ENCODE data around the gene TBC1D5. TPM values are rescaled to one million over a fixed set of nuclear protein-coding genes. Genes with fewer than 3 reads are reported as not detected.

Gene TBC1D5
- total RNA-seq, 1 donor from 2014 or later, result 67.1 TPM

GRCh38 chr3:17489139-17489538 lies 253.3 kb downstream of the TBC1D5 start:
- H3K27me3 ChIP-seq (ENCODE audit: control insufficient read depth, insufficient read depth, low read length), result no peaks in the 10 kb centered on the region
- no peak for FAIRE-seq
- peak; percentile 64 for DNase-seq (ENCODE audit: low read depth)
- no peaks in the 10 kb centered on the region for H3K36me3 ChIP-seq (ENCODE audit: control insufficient read depth, insufficient read depth, low read length)
- H3K4me3 ChIP-seq (ENCODE audit: low read depth, low read length), result no peak overlapping the region
- no peak for TF ChIP-seq CTCF (IDR thresholded peaks at IDR 0.05; ENCODE audit: insufficient read depth, low read length, severe bottlenecking)

GRCh38 chr3:17481116-17481515 lies 261.3 kb downstream of the TBC1D5 start:
- H3K27me3 ChIP-seq (ENCODE audit: control insufficient read depth, insufficient read depth, low read length), result no peaks in the 10 kb centered on the region
- FAIRE-seq, result no peak
- no peaks in the 10 kb centered on the region for H3K36me3 ChIP-seq (ENCODE audit: control insufficient read depth, insufficient read depth, low read length)
- H3K4me3 ChIP-seq (ENCODE audit: low read depth, low read length), result no peak overlapping the region
- no peak for TF ChIP-seq CTCF (IDR thresholded peaks at IDR 0.05; ENCODE audit: insufficient read depth, low read length, severe bottlenecking)
- DNase-seq (ENCODE audit: low read depth), result no peak

GRCh38 chr3:17479681-17480405 lies 262.6 kb downstream of the TBC1D5 start:
- DNase-seq (ENCODE audit: low read depth), result no peak
- Histone ChIP-seq H3K4me3 (ENCODE audit: low read depth, low read length) (no peak overlapping the region), H3K27me3 (ENCODE audit: control insufficient read depth, insufficient read depth, low read length) (no peaks in the 10 kb centered on the region), H3K36me3 (ENCODE audit: control insufficient read depth, insufficient read depth, low read length) (no peaks in the 10 kb centered on the region)
- TF ChIP-seq CTCF (IDR thresholded peaks at IDR 0.05; ENCODE audit: insufficient read depth, low read length, severe bottlenecking), result no peak
- no peak for FAIRE-seq

DNA sequence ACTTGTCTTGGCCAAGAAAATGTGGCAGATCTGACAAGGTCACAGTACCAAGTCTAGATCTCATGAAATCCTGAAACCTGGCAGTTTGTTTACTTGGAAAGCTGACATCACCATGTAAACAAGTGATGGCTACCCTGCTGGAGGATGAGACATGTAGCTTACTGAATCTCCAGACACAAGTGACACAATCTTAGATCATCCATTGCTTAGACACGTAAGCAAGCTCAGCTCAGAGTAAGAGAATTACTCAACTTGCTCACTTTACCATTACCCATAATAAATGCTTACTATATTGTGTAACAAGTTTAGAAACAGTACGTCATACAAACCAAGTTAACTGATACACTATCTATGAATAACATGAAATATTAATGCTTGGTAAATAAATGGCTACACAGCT lies 263.8 kb downstream of the TBC1D5 start:
- Histone ChIP-seq H3K4me3 (ENCODE audit: low read depth, low read length) (no peak overlapping the region), H3K36me3 (ENCODE audit: control insufficient read depth, insufficient read depth, low read length) (no peaks in the 10 kb centered on the region), H3K27me3 (ENCODE audit: control insufficient read depth, insufficient read depth, low read length) (no peaks in the 10 kb centered on the region)
- no peak for TF ChIP-seq CTCF (IDR thresholded peaks at IDR 0.05; ENCODE audit: insufficient read depth, low read length, severe bottlenecking)
- peak; percentile 96 for DNase-seq (ENCODE audit: low read depth)
- no peak for FAIRE-seq

DNA sequence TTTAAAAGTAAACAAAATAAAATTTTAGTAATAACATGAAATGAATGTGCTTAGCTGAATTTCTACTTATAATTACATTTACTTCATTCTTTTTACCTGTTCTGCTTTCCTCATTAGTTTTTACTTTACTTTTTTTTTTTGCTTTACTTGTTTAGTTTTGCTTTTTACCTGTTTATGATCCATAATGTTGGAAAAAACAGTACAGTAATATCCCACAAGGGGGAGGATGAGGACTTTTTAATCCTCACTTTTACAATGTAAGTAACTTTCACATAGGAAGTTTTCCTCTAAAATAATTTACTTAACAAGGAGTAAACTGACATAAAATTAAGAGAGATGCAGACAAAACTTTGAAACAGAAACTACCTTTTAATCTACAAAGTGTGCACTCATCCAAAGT lies 268.7 kb downstream of the TBC1D5 start:
- FAIRE-seq (no peak), DNase-seq (ENCODE audit: low read depth) (peak; percentile 28)
- no peak for TF ChIP-seq CTCF (IDR thresholded peaks at IDR 0.05; ENCODE audit: insufficient read depth, low read length, severe bottlenecking)
- Histone ChIP-seq H3K4me3 (ENCODE audit: low read depth, low read length) (no peak overlapping the region), H3K36me3 (ENCODE audit: control insufficient read depth, insufficient read depth, low read length) (no peaks in the 10 kb centered on the region), H3K27me3 (ENCODE audit: control insufficient read depth, insufficient read depth, low read length) (no peaks in the 10 kb centered on the region)

DNA sequence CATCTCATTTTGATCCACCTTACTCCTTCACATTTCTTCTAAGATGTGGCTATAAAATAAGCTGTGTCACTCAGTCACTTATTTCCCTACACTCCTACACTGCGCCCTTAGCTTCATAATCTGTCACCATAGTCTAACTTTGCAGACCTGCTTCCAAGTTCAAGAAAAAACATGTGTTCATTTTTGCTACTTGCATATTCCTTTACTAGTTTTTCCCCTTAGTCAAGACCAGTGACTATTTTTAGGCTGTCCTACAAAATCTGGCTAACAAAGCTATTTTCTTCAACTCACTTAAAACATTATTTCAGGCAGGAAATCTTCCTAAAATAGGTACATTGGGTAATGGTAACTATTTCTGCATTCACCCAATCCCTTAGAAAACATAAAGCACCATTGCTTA lies 272.5 kb downstream of the TBC1D5 start:
- H3K27me3 ChIP-seq (ENCODE audit: control insufficient read depth, insufficient read depth, low read length), result no peaks in the 10 kb centered on the region
- H3K36me3 ChIP-seq (ENCODE audit: control insufficient read depth, insufficient read depth, low read length), result no peaks in the 10 kb centered on the region
- FAIRE-seq, result no peak
- TF ChIP-seq CTCF (IDR thresholded peaks at IDR 0.05; ENCODE audit: insufficient read depth, low read length, severe bottlenecking), result no peak
- no peak for DNase-seq (ENCODE audit: low read depth)
- H3K4me3 ChIP-seq (ENCODE audit: low read depth, low read length), result no peak overlapping the region

Data from bronchial epithelial cell (primary cell).